ENCODE results near the gene NT5C1A.

DNA sequence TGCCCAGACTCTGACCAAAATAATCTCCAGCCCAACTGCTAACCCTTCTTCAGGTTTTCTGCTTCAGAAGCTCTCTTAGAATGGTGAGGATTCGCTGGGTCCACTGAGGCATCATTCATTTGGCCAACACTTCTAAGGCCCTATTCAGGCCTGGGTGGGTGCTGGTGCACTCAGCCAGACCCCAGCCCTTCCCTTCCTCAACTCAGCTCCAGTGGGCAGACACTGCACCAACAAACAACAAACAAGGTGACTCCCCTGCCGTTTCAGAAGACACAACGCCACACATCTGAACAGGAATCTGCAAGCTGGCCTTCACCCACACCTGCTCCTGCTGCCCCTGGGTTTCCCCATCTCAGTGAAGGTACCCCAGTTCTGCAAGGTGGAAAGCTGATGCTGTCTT, 38.5 kb downstream of the NT5C1A start:
- TF ChIP-seq POLR2A (IDR thresholded peaks at IDR 0.05; ENCODE audit: low read length) (no peak), JUNB (IDR thresholded peaks at IDR 0.05) (no peak)
- TF ChIP-seq, protein P1, sequence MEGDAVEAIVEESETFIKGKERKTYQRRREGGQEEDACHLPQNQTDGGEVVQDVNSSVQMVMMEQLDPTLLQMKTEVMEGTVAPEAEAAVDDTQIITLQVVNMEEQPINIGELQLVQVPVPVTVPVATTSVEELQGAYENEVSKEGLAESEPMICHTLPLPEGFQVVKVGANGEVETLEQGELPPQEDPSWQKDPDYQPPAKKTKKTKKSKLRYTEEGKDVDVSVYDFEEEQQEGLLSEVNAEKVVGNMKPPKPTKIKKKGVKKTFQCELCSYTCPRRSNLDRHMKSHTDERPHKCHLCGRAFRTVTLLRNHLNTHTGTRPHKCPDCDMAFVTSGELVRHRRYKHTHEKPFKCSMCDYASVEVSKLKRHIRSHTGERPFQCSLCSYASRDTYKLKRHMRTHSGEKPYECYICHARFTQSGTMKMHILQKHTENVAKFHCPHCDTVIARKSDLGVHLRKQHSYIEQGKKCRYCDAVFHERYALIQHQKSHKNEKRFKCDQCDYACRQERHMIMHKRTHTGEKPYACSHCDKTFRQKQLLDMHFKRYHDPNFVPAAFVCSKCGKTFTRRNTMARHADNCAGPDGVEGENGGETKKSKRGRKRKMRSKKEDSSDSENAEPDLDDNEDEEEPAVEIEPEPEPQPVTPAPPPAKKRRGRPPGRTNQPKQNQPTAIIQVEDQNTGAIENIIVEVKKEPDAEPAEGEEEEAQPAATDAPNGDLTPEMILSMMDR (IDR thresholded peaks at IDR 0.05), result no peak
- TF ChIP-seq, protein P2, sequence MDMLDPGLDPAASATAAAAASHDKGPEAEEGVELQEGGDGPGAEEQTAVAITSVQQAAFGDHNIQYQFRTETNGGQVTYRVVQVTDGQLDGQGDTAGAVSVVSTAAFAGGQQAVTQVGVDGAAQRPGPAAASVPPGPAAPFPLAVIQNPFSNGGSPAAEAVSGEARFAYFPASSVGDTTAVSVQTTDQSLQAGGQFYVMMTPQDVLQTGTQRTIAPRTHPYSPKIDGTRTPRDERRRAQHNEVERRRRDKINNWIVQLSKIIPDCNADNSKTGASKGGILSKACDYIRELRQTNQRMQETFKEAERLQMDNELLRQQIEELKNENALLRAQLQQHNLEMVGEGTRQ (IDR thresholded peaks at IDR 0.05), result no peak
